Measurements from ENCODE around the gene PLEKHB2.

DNA sequence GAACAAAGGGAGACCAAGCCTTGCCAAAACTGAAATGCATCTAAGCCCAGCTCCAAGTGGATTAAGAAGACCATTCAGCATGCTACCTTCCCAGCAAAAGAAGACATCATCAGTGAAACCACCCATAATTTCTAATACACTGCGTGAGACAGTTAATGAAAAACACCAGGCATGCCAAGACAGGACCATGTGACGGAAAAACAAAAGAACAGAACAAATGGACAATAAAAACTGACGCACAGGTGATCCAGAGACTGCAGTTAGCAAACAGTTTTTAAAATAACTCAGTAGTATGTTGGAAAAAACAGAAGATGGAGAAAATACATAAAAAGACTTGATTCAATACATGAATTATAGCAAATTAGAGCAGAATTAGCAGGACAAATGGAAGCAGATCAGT lies 27.2 kb upstream of the PLEKHB2 start:
- TF ChIP-seq, protein P1, sequence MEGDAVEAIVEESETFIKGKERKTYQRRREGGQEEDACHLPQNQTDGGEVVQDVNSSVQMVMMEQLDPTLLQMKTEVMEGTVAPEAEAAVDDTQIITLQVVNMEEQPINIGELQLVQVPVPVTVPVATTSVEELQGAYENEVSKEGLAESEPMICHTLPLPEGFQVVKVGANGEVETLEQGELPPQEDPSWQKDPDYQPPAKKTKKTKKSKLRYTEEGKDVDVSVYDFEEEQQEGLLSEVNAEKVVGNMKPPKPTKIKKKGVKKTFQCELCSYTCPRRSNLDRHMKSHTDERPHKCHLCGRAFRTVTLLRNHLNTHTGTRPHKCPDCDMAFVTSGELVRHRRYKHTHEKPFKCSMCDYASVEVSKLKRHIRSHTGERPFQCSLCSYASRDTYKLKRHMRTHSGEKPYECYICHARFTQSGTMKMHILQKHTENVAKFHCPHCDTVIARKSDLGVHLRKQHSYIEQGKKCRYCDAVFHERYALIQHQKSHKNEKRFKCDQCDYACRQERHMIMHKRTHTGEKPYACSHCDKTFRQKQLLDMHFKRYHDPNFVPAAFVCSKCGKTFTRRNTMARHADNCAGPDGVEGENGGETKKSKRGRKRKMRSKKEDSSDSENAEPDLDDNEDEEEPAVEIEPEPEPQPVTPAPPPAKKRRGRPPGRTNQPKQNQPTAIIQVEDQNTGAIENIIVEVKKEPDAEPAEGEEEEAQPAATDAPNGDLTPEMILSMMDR (IDR thresholded peaks at IDR 0.05): no peak
- TF ChIP-seq POLR2A (IDR thresholded peaks at IDR 0.05): no peak

Data from adrenal gland (tissue), 5 donors.